ENCODE data around the gene MOBP.

DNA sequence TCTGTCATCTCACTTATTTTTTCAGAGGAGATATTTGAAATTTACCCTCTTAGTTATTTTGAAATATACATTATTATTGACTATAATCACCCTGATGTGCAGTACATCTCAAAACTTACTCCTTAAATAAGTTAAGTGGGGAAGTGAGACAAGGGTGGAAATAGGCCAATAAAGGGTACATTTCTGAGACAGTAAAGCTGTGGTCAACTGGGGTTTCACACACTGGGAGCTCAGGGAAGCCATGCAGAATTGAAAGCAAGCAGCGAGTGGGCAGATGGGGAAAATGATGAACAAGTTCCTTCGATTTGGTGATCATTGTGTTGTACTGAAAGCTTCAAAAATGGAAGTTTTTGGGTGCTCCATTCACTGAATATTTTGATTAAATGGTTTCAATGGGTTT, 21.6 kb upstream of the MOBP start:
- no peak for TF ChIP-seq CTCF (IDR thresholded peaks at IDR 0.05; ENCODE audit: low read depth, low read length, poor library complexity, severe bottlenecking)
- TF ChIP-seq EZH2phosphoT487 (IDR thresholded peaks at IDR 0.05; ENCODE audit: borderline replicate concordance, low read length) = no peak
